Endothelial cell of umbilical vein (primary cell): ENCODE results near the gene ZNF580. TPM values are rescaled to one million over a fixed set of nuclear protein-coding genes. Genes with fewer than 3 reads are reported as not detected.

Experiments
- BruUV-seq: library from RNA; stranded (reverse); fragments of 400-500 nt; replicated peaks from 2 replicates; lab custom pipeline; 2021; lab: Mats Ljungman, UMichigan
- CTCF ChIA-PET: fragments of 300-600, 350-600 bp; sonication (Branson Sonifier 250); formaldehyde crosslinking; loops from one replicate; lab custom pipeline; 2021; ENCODE audit warnings: antibody characterized with exemption, inconsistent platforms; lab: Charles Lee
- POLR2A ChIA-PET: fragments of 300-600, 350-600 bp; sonication (Branson Sonifier 250); formaldehyde crosslinking; loops from one replicate; lab custom pipeline; 2021; ENCODE audit warnings: antibody characterized with exemption, inconsistent platforms; lab: Charles Lee
- DNase-seq: peaks from one replicate; pipeline ENCODE4 v3.0.0-alpha.2; 2011; ENCODE audit warnings: low read depth, low spot score
- FAIRE-seq: peaks from 2 replicates; lab custom pipeline; 2011; peaks lifted over from hg19 to GRCh38; lab: Jason Lieb, UNC
- H2AFZ ChIP-seq: 2 replicates; pipeline ENCODE4 v1.6.0; 2012; ENCODE audit warnings: low read depth, low read length, control low read depth, inconsistent platforms
- H3K27ac ChIP-seq: 2 replicates; pipeline ENCODE4 v1.5.1; 2011; ENCODE audit warnings: low read depth, mild to moderate bottlenecking, control low read depth, low read length, moderate library complexity; ENCODE audit not compliant: insufficient read depth
- H3K27me3 ChIP-seq, 2 experiments: 2 replicates each; pipeline versions ENCODE4 v1.6.0 to v1.6.1; 2011; ENCODE audit warnings: low read length in 2 of 2, mixed read lengths in 1 of 2; ENCODE audit not compliant: control insufficient read depth in 2 of 2, insufficient read depth in 2 of 2
- H3K36me3 ChIP-seq, 2 experiments: 2 replicates in 1 of 2; 3 replicates in 1 of 2; pipeline ENCODE4 v1.5.1; 2011; ENCODE audit warnings: low read length in 2 of 2, mild to moderate bottlenecking in 1 of 2, moderate library complexity in 1 of 2; ENCODE audit not compliant: control insufficient read depth in 2 of 2, insufficient read depth in 2 of 2; ENCODE audit errors: extremely low read depth in 1 of 2
- H3K4me1 ChIP-seq: 3 replicates; pipeline ENCODE4 v1.5.1; 2011; ENCODE audit warnings: mild to moderate bottlenecking, low read length; ENCODE audit not compliant: control insufficient read depth, insufficient read depth; ENCODE audit errors: extremely low read depth
- H3K4me2 ChIP-seq: 2 replicates; pipeline ENCODE4 v1.6.1; 2011; ENCODE audit warnings: low read length, control low read depth, mixed read lengths; ENCODE audit not compliant: insufficient read depth
- H3K4me3 ChIP-seq, 3 experiments: fragments of 200-600 bp in 1 of 3; sonication (generic), shearing (Covaris generic) in 1 of 3; replicated peaks in 1 of 3; 2 replicates each; pipeline ENCODE4 v1.5.1; 2011 to 2016; ENCODE audit warnings: control low read depth in 3 of 3, low read length in 3 of 3, mild to moderate bottlenecking in 2 of 3, inconsistent platforms in 1 of 3, low read depth in 1 of 3, moderate library complexity in 1 of 3; ENCODE audit not compliant: insufficient read depth in 1 of 3
- H3K79me2 ChIP-seq: 2 replicates; pipeline ENCODE4 v1.6.0; 2012; ENCODE audit warnings: low read length, inconsistent platforms; ENCODE audit not compliant: control insufficient read depth, insufficient read depth
- H3K9ac ChIP-seq: replicated peaks from 2 replicates; pipeline ENCODE3; 2011; ENCODE audit warnings: low read length, control low read depth; ENCODE audit not compliant: insufficient read depth; ENCODE audit errors: extremely low read depth
- H3K9me1 ChIP-seq: replicated peaks from 3 replicates; pipeline ENCODE4 v1.6.0; 2011; ENCODE audit warnings: mild to moderate bottlenecking, low read length; ENCODE audit not compliant: control insufficient read depth, insufficient read depth; ENCODE audit errors: extremely low read depth
- H3K9me3 ChIP-seq: replicated peaks from 2 replicates; pipeline ENCODE4 v1.5.1; 2012; ENCODE audit warnings: low read length, inconsistent platforms; ENCODE audit not compliant: control insufficient read depth, insufficient read depth
- H4K20me1 ChIP-seq: replicated peaks from 2 replicates; pipeline ENCODE3; 2011; ENCODE audit warnings: mild to moderate bottlenecking, low read length; ENCODE audit not compliant: control insufficient read depth, insufficient read depth; ENCODE audit errors: extremely low read depth
- EZH2 ChIP-seq: IDR thresholded peaks from 2 replicates; pipeline ENCODE4 v1.6.1; 2012; ENCODE audit warnings: borderline replicate concordance, low read depth, mild to moderate bottlenecking, moderate library complexity, low read length, inconsistent platforms; ENCODE audit not compliant: severe bottlenecking
- FOS ChIP-seq: IDR thresholded peaks from 2 replicates; pipeline ENCODE4 v1.6.1; 2011; ENCODE audit warnings: mild to moderate bottlenecking, low read length, moderate library complexity, borderline replicate concordance; ENCODE audit not compliant: insufficient read depth
- POLR2A ChIP-seq: IDR thresholded peaks from 2 replicates; pipeline ENCODE4 v1.6.1; 2012; ENCODE audit warnings: low read depth, mild to moderate bottlenecking, control low read depth, low read length
- POLR2AphosphoS5 ChIP-seq: IDR thresholded peaks from 2 replicates; pipeline ENCODE4 v1.6.1; 2012; ENCODE audit warnings: low read depth, mild to moderate bottlenecking, control low read depth, low read length, moderate library complexity; ENCODE audit not compliant: insufficient read depth
- dilution Hi-C: fragments of 300-500 bp; cut with MboI; formaldehyde crosslinking; loops from one replicate; pipeline ENCODE4 v1.15.0; 2019; ENCODE audit warnings: low sequenced_read_pairs; ENCODE audit not compliant: extremely low pct_ligation_motif_present
- intact Hi-C: fragments of 100-400 bp; cut with micrococcal nuclease; formaldehyde crosslinking; loops from one replicate; pipeline ENCODE4 v1.10.0; 2022
- polyA plus RNA-seq, 4 experiments: library from polyadenylated mRNA; depleted of rRNA in 3 of 4; stranded (reverse) in 3 of 4; unstranded in 1 of 4; fragments of >200 nt; gene quantifications; 2 replicates each; pipeline versions ENCODE4 v1.2.1 to v1.2.3, GENCODE V29; 2011 to 2012; ENCODE audit warnings: missing spikeins in 1 of 4
- total RNA-seq: library from RNA; stranded (reverse); gene quantifications from 2 replicates; pipeline ENCODE4 v1.2.3, GENCODE V29; 2021
- TF ChIP-seq, protein P1 (sequence below): IDR thresholded peaks from 2 replicates; pipeline ENCODE4 v1.6.1; 2011; ENCODE audit not compliant: insufficient read depth, insufficient read length
- TF ChIP-seq, protein P2 (sequence below), 2 donors: IDR thresholded peaks; 1 replicate in 1 of 2; 2 replicates in 1 of 2; pipeline ENCODE4 v1.5.1; 2011; ENCODE audit warnings: low read length in 2 of 2, mild to moderate bottlenecking in 2 of 2, moderate library complexity in 2 of 2, control low read depth in 1 of 2, inconsistent platforms in 1 of 2, low read depth in 1 of 2; ENCODE audit not compliant: insufficient read depth in 1 of 2; ENCODE audit errors: extremely low read depth in 1 of 2

The ZNF580 gene
- total and polyA plus RNA-seq, 2 donors (not counting 3 experiments of a cell fraction or from before 2014, with no cell fraction given), result 13.7 to 41.1 TPM

DNA sequence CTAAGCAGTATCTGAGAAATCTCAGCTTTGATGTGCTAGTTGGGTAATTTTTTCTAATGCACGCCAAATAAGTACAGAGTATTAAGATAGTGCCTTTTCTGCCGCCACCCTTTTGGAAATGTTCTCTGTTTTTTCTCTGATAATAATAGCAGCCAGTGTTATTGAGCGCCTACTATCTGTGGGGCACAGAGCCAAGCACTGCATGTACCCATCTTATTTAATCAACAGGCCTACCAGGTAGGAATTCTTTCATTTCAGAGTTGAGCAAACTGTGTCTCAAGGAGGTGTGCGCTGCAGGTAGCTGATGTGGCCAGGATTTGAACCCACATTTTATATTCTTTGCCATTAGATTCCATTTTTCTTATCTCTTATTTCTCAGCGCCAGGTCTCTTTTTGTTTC, 35.6 kb downstream of the ZNF580 start:
- intact Hi-C loops, result no loop called here
- peak overlapping the region; percentile 22 for H3K27ac ChIP-seq

More for the DNA sequence above, 35.6 kb downstream of the ZNF580 start:
- CTCF ChIA-PET, result interaction anchor here (0.8 to 1.2 kb wide), 3 partner anchors 22 to 133 kb away, joined by 3 to 4 read pairs (median 3); no protein-coding TSS in a partner anchor
- peaks cover 44% of the 10 kb centered on the region for H3K4me1 ChIP-seq
- POLR2A ChIA-PET, result no interaction called here
- dilution Hi-C loops, result no loop called here
- peak overlapping the region; percentile 91 for H3K4me2 ChIP-seq
- H2AFZ ChIP-seq, result no peak overlapping the region
- FAIRE-seq (no peak), DNase-seq (no peak)
- H3K79me2 ChIP-seq, result peaks cover 79% of the 10 kb centered on the region
- TF ChIP-seq FOS, result no peak
- no peak for TF ChIP-seq EZH2
- TF ChIP-seq, protein P1, sequence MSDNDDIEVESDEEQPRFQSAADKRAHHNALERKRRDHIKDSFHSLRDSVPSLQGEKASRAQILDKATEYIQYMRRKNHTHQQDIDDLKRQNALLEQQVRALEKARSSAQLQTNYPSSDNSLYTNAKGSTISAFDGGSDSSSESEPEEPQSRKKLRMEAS, result no peak
- no peak for TF ChIP-seq POLR2AphosphoS5
- TF ChIP-seq POLR2A, result no peak
- TF ChIP-seq, protein P2, sequence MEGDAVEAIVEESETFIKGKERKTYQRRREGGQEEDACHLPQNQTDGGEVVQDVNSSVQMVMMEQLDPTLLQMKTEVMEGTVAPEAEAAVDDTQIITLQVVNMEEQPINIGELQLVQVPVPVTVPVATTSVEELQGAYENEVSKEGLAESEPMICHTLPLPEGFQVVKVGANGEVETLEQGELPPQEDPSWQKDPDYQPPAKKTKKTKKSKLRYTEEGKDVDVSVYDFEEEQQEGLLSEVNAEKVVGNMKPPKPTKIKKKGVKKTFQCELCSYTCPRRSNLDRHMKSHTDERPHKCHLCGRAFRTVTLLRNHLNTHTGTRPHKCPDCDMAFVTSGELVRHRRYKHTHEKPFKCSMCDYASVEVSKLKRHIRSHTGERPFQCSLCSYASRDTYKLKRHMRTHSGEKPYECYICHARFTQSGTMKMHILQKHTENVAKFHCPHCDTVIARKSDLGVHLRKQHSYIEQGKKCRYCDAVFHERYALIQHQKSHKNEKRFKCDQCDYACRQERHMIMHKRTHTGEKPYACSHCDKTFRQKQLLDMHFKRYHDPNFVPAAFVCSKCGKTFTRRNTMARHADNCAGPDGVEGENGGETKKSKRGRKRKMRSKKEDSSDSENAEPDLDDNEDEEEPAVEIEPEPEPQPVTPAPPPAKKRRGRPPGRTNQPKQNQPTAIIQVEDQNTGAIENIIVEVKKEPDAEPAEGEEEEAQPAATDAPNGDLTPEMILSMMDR (IDR thresholded peaks at IDR 0.05; ENCODE audit: extremely low read depth in 1 of 2, insufficient read depth in 1 of 2, low read depth in 1 of 2, low read length in 2 of 2), result peak in 1 of 2 donors; percentile 3
- H3K9me3 ChIP-seq, result no peaks in the 10 kb centered on the region
- peaks cover 13 to 21% of the 10 kb centered on the region in 2 experiments for H3K36me3 ChIP-seq
- H4K20me1 ChIP-seq, result peaks cover 5% of the 10 kb centered on the region
- BruUV-seq, result no TSS peak
- H3K9me1 ChIP-seq, result no peaks in the 10 kb centered on the region
- H3K27me3 ChIP-seq, result no peaks in the 10 kb centered on the region
- H3K9ac ChIP-seq, result peak overlapping the region; percentile 75
- peak overlapping the region in 2 of 3 experiments; percentile 17 to 63 for H3K4me3 ChIP-seq
